GM12878 (cell line): ENCODE results near the gene CBARP. TPM values are rescaled to one million over a fixed set of nuclear protein-coding genes. Genes with fewer than 3 reads are reported as not detected.

Experiments used
- CEBPB ChIP-seq, 2 experiments: fragments of 150-350 bp in 1 of 2; IDR thresholded peaks; 2 replicates each; pipeline ENCODE4 v1.6.1; 2012 to 2014; ENCODE audit warnings: low read depth in 2 of 2, low read length in 2 of 2, borderline replicate concordance in 1 of 2, inconsistent platforms in 1 of 2
- CUX1 ChIP-seq: IDR thresholded peaks from 2 replicates; pipeline ENCODE4 v1.6.1; 2012; ENCODE audit warnings: improper control_type of control experiment, low read depth, low read length; ENCODE audit not compliant: insufficient replicate concordance
- EZH2 ChIP-seq: IDR thresholded peaks from 2 replicates; pipeline ENCODE4 v1.6.1; 2012; ENCODE audit warnings: low read depth, mild to moderate bottlenecking, control low read depth, inconsistent platforms, low read length, borderline replicate concordance; ENCODE audit not compliant: control insufficient read depth
- GATAD2B ChIP-seq: fragments of 450-650 bp; conservative IDR thresholded peaks from 2 replicates; pipeline ENCODE4 v1.6.1; 2017; ENCODE audit warnings: low read depth, mild to moderate bottlenecking, moderate library complexity
- IKZF2 ChIP-seq, 2 experiments: fragments of 450-650 bp; IDR thresholded peaks; 2 replicates each; pipeline ENCODE4 v1.6.1; 2017; ENCODE audit warnings: mild to moderate bottlenecking in 2 of 2, moderate library complexity in 2 of 2
- LARP7 ChIP-seq: fragments of 450-650 bp; IDR thresholded peaks from 2 replicates; pipeline ENCODE4 v1.6.1; 2017; ENCODE audit warnings: mild to moderate bottlenecking
- MEF2B ChIP-seq: fragments of 450-650 bp; IDR thresholded peaks from 2 replicates; pipeline ENCODE4 v1.6.1; 2018; ENCODE audit warnings: mild to moderate bottlenecking, moderate library complexity; ENCODE audit not compliant: partially characterized antibody, poor library complexity, severe bottlenecking
- MXI1 ChIP-seq: fragments of 150-350 bp; IDR thresholded peaks from 2 replicates; pipeline ENCODE4 v1.6.1; 2011; ENCODE audit warnings: low read depth, mild to moderate bottlenecking, inconsistent platforms, low read length, improper control_type of control experiment
- NR2C2 ChIP-seq: IDR thresholded peaks from 2 replicates; pipeline ENCODE4 v1.6.1; 2011; ENCODE audit warnings: borderline replicate concordance, low read depth; ENCODE audit not compliant: control insufficient read depth, insufficient read length
- POLR2AphosphoS5 ChIP-seq: IDR thresholded peaks from 2 replicates; pipeline ENCODE4 v1.6.1; 2011; ENCODE audit warnings: mild to moderate bottlenecking, low read length, inconsistent platforms
- RFX5 ChIP-seq: IDR thresholded peaks from 2 replicates; pipeline ENCODE4 v1.6.1; 2011; ENCODE audit warnings: low read depth, low read length, improper control_type of control experiment
- SP1 ChIP-seq: IDR thresholded peaks from one replicate; pipeline ENCODE4 v1.6.1; 2011; ENCODE audit warnings: low read depth, low read length
- TAF1 ChIP-seq: IDR thresholded peaks from 2 replicates; pipeline ENCODE4 v1.6.1; 2011; ENCODE audit warnings: mild to moderate bottlenecking, low read depth, low read length, borderline replicate concordance
- TCF7 ChIP-seq: IDR thresholded peaks from 2 replicates; pipeline ENCODE4 v1.6.1; 2014; ENCODE audit warnings: antibody characterized with exemption, borderline replicate concordance
- ZZZ3 ChIP-seq: IDR thresholded peaks from 2 replicates; pipeline ENCODE4 v1.6.1; 2011; ENCODE audit warnings: low read depth; ENCODE audit not compliant: control insufficient read depth, insufficient read length
- polyA plus RNA-seq, 11 experiments: library from polyadenylated mRNA; depleted of rRNA in 4 of 11; unstranded in 6 of 11; stranded (reverse) in 5 of 11; fragments of >200 nt; fragmentation: Nextera tagmentation in 4 of 11; fragmentation: Illumina TruSeq in 1 of 11; extraction: Ambion mirVana in 4 of 11; extraction: Trizol in 1 of 11; gene quantifications; 1 replicate in 1 of 11; 2 replicates in 10 of 11; pipeline versions ENCODE4 v1.2.1 to v1.2.3, GENCODE V29; 2011 to 2016; ENCODE audit warnings: inconsistent platforms in 2 of 11, missing spikeins in 2 of 11, low read depth in 1 of 11
- total RNA-seq, 4 experiments: library from RNA; depleted of rRNA in 3 of 4; stranded (reverse); fragments of >200 nt in 3 of 4; fragmentation: Illumina TruSeq in 1 of 4; extraction: Trizol in 1 of 4; gene quantifications; 2 replicates each; pipeline versions ENCODE4 v1.2.1 to v1.2.3, GENCODE V29; 2013 to 2021
- TF ChIP-seq, protein P1 (sequence below): IDR thresholded peaks from 2 replicates; pipeline ENCODE4 v1.6.1; 2011; ENCODE audit warnings: low read depth, low read length, improper control_type of control experiment, borderline replicate concordance
- TF ChIP-seq, protein P2 (sequence below): IDR thresholded peaks from 2 replicates; pipeline ENCODE4 v1.6.1; 2012; ENCODE audit warnings: low read depth, low read length, improper control_type of control experiment
- TF ChIP-seq, protein P3 (sequence below): fragments of 150-350 bp; IDR thresholded peaks from 2 replicates; pipeline ENCODE4 v1.6.1; 2016; ENCODE audit warnings: low read depth, low read length

The CBARP gene
- total and polyA plus RNA-seq, 10 of the 15 experiments (the other 5 are each of a cell fraction or from before 2014, with no cell fraction given), result 0.04 to 0.59 (median 0.18) TPM; not detected in 3

- TF ChIP-seq CUX1 (no peak), TAF1 (no peak), ZZZ3 (no peak), TCF7 (no peak), CEBPB (IDR thresholded peaks at IDR 0.05; ENCODE audit: borderline replicate concordance in 1 of 2, low read depth in 2 of 2, low read length in 2 of 2) (no peak), MEF2B (no peak), LARP7 (peak; percentile 48), GATAD2B (no peak), POLR2AphosphoS5 (no peak), NR2C2 (no peak), SP1 (no peak), EZH2 (no peak), RFX5 (no peak), MXI1 (peak; percentile 15; the same call in 1 of the 2 replicates), IKZF2 (IDR thresholded peaks at IDR 0.05) (peak; percentile 34 to 53; a peak in 2 of 4 replicates)
- TF ChIP-seq, protein P1, sequence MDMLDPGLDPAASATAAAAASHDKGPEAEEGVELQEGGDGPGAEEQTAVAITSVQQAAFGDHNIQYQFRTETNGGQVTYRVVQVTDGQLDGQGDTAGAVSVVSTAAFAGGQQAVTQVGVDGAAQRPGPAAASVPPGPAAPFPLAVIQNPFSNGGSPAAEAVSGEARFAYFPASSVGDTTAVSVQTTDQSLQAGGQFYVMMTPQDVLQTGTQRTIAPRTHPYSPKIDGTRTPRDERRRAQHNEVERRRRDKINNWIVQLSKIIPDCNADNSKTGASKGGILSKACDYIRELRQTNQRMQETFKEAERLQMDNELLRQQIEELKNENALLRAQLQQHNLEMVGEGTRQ, result no peak
- TF ChIP-seq, protein P2, sequence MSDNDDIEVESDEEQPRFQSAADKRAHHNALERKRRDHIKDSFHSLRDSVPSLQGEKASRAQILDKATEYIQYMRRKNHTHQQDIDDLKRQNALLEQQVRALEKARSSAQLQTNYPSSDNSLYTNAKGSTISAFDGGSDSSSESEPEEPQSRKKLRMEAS, result no peak
- TF ChIP-seq, protein P3, sequence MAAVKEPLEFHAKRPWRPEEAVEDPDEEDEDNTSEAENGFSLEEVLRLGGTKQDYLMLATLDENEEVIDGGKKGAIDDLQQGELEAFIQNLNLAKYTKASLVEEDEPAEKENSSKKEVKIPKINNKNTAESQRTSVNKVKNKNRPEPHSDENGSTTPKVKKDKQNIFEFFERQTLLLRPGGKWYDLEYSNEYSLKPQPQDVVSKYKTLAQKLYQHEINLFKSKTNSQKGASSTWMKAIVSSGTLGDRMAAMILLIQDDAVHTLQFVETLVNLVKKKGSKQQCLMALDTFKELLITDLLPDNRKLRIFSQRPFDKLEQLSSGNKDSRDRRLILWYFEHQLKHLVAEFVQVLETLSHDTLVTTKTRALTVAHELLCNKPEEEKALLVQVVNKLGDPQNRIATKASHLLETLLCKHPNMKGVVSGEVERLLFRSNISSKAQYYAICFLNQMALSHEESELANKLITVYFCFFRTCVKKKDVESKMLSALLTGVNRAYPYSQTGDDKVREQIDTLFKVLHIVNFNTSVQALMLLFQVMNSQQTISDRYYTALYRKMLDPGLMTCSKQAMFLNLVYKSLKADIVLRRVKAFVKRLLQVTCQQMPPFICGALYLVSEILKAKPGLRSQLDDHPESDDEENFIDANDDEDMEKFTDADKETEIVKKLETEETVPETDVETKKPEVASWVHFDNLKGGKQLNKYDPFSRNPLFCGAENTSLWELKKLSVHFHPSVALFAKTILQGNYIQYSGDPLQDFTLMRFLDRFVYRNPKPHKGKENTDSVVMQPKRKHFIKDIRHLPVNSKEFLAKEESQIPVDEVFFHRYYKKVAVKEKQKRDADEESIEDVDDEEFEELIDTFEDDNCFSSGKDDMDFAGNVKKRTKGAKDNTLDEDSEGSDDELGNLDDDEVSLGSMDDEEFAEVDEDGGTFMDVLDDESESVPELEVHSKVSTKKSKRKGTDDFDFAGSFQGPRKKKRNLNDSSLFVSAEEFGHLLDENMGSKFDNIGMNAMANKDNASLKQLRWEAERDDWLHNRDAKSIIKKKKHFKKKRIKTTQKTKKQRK, result no peak
Measured at GRCh38 chr19:1275976-1276627, 38.3 kb upstream of the CBARP start (continued).
